Neural cell (in vitro differentiated cells): ENCODE results near the gene DCT.

Source experiments
- CTCF ChIP-seq: fragments of 450-650 bp; IDR thresholded peaks from 2 replicates; pipeline ENCODE4 v1.5.1; 2014; ENCODE audit warnings: antibody characterized with exemption, mild to moderate bottlenecking, moderate library complexity; ENCODE audit not compliant: poor library complexity, severe bottlenecking
- EP300 ChIP-seq: fragments of 450-650 bp; conservative IDR thresholded peaks from 2 replicates; pipeline ENCODE4 v1.6.1; 2014; ENCODE audit warnings: antibody characterized with exemption, mild to moderate bottlenecking, moderate library complexity; ENCODE audit not compliant: poor library complexity, severe bottlenecking
- EZH2 ChIP-seq: fragments of 200-600, 300-800 bp; shearing (Covaris generic), sonication (generic); IDR thresholded peaks from 2 replicates; pipeline ENCODE4 v1.6.1; 2014; ENCODE audit warnings: antibody characterized with exemption, low read length, borderline replicate concordance, mild to moderate bottlenecking; ENCODE audit not compliant: insufficient read depth, poor library complexity, severe bottlenecking
- MXI1 ChIP-seq: fragments of 450-650 bp; conservative IDR thresholded peaks from 2 replicates; pipeline ENCODE4 v1.6.1; 2014; ENCODE audit warnings: antibody characterized with exemption, mild to moderate bottlenecking; ENCODE audit not compliant: poor library complexity, severe bottlenecking
- POLR2AphosphoS5 ChIP-seq: IDR thresholded peaks from 2 replicates; pipeline ENCODE4 v1.6.1; 2012
- RAD21 ChIP-seq: fragments of 450-650 bp; conservative IDR thresholded peaks from 2 replicates; pipeline ENCODE4 v1.6.1; 2014; ENCODE audit warnings: antibody characterized with exemption, mild to moderate bottlenecking, moderate library complexity
- REST ChIP-seq: IDR thresholded peaks from 2 replicates; pipeline ENCODE4 v1.6.1; 2012; ENCODE audit warnings: borderline replicate concordance
- SMC3 ChIP-seq: fragments of 450-650 bp; conservative IDR thresholded peaks from 2 replicates; pipeline ENCODE4 v1.6.1; 2014; ENCODE audit warnings: antibody characterized with exemption, mild to moderate bottlenecking, moderate library complexity; ENCODE audit not compliant: poor library complexity
- TAF1 ChIP-seq: IDR thresholded peaks from 2 replicates; pipeline ENCODE4 v1.6.1; 2012; ENCODE audit warnings: low read depth

- TF ChIP-seq REST (no peak), CTCF (no peak), EZH2 (no peak), EP300 (no peak), RAD21 (no peak), POLR2AphosphoS5 (no peak), SMC3 (no peak), MXI1 (no peak), TAF1 (no peak)
Measured at GRCh38 chr13:94415500-94416237, 63.8 kb downstream of the DCT start.
